Neural cell (in vitro differentiated cells): ENCODE data around the gene TRIM40. TPM values are rescaled to one million over a fixed set of nuclear protein-coding genes. Genes with fewer than 3 reads are reported as not detected.

Experiments
- H2AFZ ChIP-seq: fragments of 200-600, 300-800 bp; sonication (generic), shearing (Covaris generic); 2 replicates; pipeline ENCODE4 v1.6.0; 2014; ENCODE audit warnings: low read depth, mild to moderate bottlenecking, antibody characterized with exemption, low read length, moderate library complexity
- H3F3A ChIP-seq: fragments of 200-600 bp; shearing (Covaris generic); 2 replicates; pipeline ENCODE4 v1.6.1; 2016; ENCODE audit warnings: mild to moderate bottlenecking, moderate library complexity, mixed read lengths, antibody characterized with exemption, low read length; ENCODE audit not compliant: insufficient read depth, poor library complexity, severe bottlenecking
- H3K27ac ChIP-seq: fragments of 200-600, 300-800 bp; sonication (generic), shearing (Covaris generic); 2 replicates; pipeline ENCODE4 v1.5.1; 2014; ENCODE audit warnings: mild to moderate bottlenecking, low read length, moderate library complexity
- H3K27me3 ChIP-seq: fragments of 300-800, 200-600 bp; sonication (generic), shearing (Covaris generic); 2 replicates; pipeline ENCODE4 v1.6.0; 2014; ENCODE audit warnings: mild to moderate bottlenecking, low read depth, low read length, moderate library complexity; ENCODE audit not compliant: insufficient read depth
- H3K36me3 ChIP-seq: fragments of 300-800, 200-600 bp; sonication (generic), shearing (Covaris generic); 2 replicates; pipeline ENCODE4 v1.5.1; 2014; ENCODE audit warnings: mild to moderate bottlenecking, antibody characterized with exemption, low read length, moderate library complexity; ENCODE audit not compliant: insufficient read depth
- H3K4me2 ChIP-seq: fragments of 300-800, 200-600 bp; sonication (generic), shearing (Covaris generic); 2 replicates; pipeline ENCODE4 v1.6.0; 2014; ENCODE audit warnings: mild to moderate bottlenecking, low read length
- H3K4me3 ChIP-seq: fragments of 300-800, 200-600 bp; sonication (generic), shearing (Covaris generic); 2 replicates; pipeline ENCODE4 v1.5.1; 2014; ENCODE audit warnings: mild to moderate bottlenecking, low read length, moderate library complexity
- H3K79me2 ChIP-seq: fragments of 200-600 bp; shearing (Covaris generic); replicated peaks from 2 replicates; pipeline ENCODE4 v1.6.0; 2014; ENCODE audit warnings: mild to moderate bottlenecking, low read length, moderate library complexity; ENCODE audit not compliant: insufficient read depth
- H3K9ac ChIP-seq: fragments of 300-800, 200-600 bp; sonication (generic), shearing (Covaris generic); 2 replicates; pipeline ENCODE4 v1.6.1; 2016; ENCODE audit warnings: mild to moderate bottlenecking, low read length, mixed read lengths
- H3K9me2 ChIP-seq: fragments of 200-600 bp; shearing (Covaris generic); 2 replicates; pipeline ENCODE4 v1.6.1; 2016; ENCODE audit warnings: mild to moderate bottlenecking, low read length, mixed read lengths; ENCODE audit not compliant: insufficient read depth
- H3K9me3 ChIP-seq: fragments of 200-600, 300-800 bp; sonication (generic), shearing (Covaris generic); 2 replicates; pipeline ENCODE4 v1.6.1; 2016; ENCODE audit warnings: mild to moderate bottlenecking, mixed run types, low read length, moderate library complexity, mixed read lengths
- H4K20me1 ChIP-seq: fragments of 200-600 bp; shearing (Covaris generic); 2 replicates; pipeline ENCODE4 v1.6.1; 2016; ENCODE audit warnings: mild to moderate bottlenecking, mixed run types; ENCODE audit not compliant: insufficient read depth
- EP300 ChIP-seq: fragments of 450-650 bp; conservative IDR thresholded peaks from 2 replicates; pipeline ENCODE4 v1.6.1; 2014; ENCODE audit warnings: antibody characterized with exemption, mild to moderate bottlenecking, moderate library complexity; ENCODE audit not compliant: poor library complexity, severe bottlenecking
- EZH2 ChIP-seq: fragments of 200-600, 300-800 bp; shearing (Covaris generic), sonication (generic); IDR thresholded peaks from 2 replicates; pipeline ENCODE4 v1.6.1; 2014; ENCODE audit warnings: antibody characterized with exemption, low read length, borderline replicate concordance, mild to moderate bottlenecking; ENCODE audit not compliant: insufficient read depth, poor library complexity, severe bottlenecking
- MXI1 ChIP-seq: fragments of 450-650 bp; conservative IDR thresholded peaks from 2 replicates; pipeline ENCODE4 v1.6.1; 2014; ENCODE audit warnings: antibody characterized with exemption, mild to moderate bottlenecking; ENCODE audit not compliant: poor library complexity, severe bottlenecking
- POLR2AphosphoS5 ChIP-seq: IDR thresholded peaks from 2 replicates; pipeline ENCODE4 v1.6.1; 2012
- RAD21 ChIP-seq: fragments of 450-650 bp; conservative IDR thresholded peaks from 2 replicates; pipeline ENCODE4 v1.6.1; 2014; ENCODE audit warnings: antibody characterized with exemption, mild to moderate bottlenecking, moderate library complexity
- SMC3 ChIP-seq: fragments of 450-650 bp; conservative IDR thresholded peaks from 2 replicates; pipeline ENCODE4 v1.6.1; 2014; ENCODE audit warnings: antibody characterized with exemption, mild to moderate bottlenecking, moderate library complexity; ENCODE audit not compliant: poor library complexity
- TAF1 ChIP-seq: IDR thresholded peaks from 2 replicates; pipeline ENCODE4 v1.6.1; 2012; ENCODE audit warnings: low read depth
- polyA plus RNA-seq: library from polyadenylated mRNA; depleted of rRNA; stranded (reverse); fragments of >200 nt; gene quantifications from 2 replicates; pipeline ENCODE4 v1.2.3, GENCODE V29; 2014
- TF ChIP-seq, protein P1 (sequence below): fragments of 450-650 bp; IDR thresholded peaks from 2 replicates; pipeline ENCODE4 v1.5.1; 2014; ENCODE audit warnings: antibody characterized with exemption, mild to moderate bottlenecking, moderate library complexity; ENCODE audit not compliant: poor library complexity, severe bottlenecking
- TF ChIP-seq, protein P2 (sequence below): IDR thresholded peaks from 2 replicates; pipeline ENCODE4 v1.6.1; 2012; ENCODE audit warnings: borderline replicate concordance

The TRIM40 gene
- polyA plus RNA-seq, 1 donor from 2014 or later = not detected

DNA sequence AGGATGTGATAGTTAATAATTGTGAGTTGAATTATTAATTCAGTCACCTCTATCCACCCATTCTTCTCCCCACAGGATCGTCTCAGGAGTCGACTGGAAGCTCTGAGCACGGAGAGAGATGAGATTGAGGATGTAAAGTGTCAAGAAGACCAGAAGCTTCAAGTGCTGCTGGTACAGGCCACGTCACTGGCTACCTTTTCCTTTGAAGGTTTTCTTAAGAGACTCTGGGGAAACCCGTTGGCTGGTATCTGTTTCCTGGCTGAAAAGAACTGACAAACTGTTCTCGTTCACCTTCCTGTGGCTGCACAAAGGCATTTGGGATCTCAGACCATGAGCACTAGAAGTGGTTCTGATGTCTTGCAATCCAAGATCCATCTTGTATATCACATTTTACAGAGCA, 31.2 kb downstream of the TRIM40 start:
- Histone ChIP-seq H3K9ac (no peak overlapping the region), H3K4me3 (no peak overlapping the region), H3F3A (no peaks in the 10 kb centered on the region), H3K9me2 (no peaks in the 10 kb centered on the region), H3K79me2 (no peaks in the 10 kb centered on the region), H2AFZ (no peak overlapping the region), H4K20me1 (no peaks in the 10 kb centered on the region), H3K9me3 (no peaks in the 10 kb centered on the region), H3K27ac (no peak overlapping the region), H3K4me2 (no peak overlapping the region), H3K27me3 (peaks cover 21% of the 10 kb centered on the region), H3K36me3 (no peaks in the 10 kb centered on the region)
- TF ChIP-seq, protein P1, sequence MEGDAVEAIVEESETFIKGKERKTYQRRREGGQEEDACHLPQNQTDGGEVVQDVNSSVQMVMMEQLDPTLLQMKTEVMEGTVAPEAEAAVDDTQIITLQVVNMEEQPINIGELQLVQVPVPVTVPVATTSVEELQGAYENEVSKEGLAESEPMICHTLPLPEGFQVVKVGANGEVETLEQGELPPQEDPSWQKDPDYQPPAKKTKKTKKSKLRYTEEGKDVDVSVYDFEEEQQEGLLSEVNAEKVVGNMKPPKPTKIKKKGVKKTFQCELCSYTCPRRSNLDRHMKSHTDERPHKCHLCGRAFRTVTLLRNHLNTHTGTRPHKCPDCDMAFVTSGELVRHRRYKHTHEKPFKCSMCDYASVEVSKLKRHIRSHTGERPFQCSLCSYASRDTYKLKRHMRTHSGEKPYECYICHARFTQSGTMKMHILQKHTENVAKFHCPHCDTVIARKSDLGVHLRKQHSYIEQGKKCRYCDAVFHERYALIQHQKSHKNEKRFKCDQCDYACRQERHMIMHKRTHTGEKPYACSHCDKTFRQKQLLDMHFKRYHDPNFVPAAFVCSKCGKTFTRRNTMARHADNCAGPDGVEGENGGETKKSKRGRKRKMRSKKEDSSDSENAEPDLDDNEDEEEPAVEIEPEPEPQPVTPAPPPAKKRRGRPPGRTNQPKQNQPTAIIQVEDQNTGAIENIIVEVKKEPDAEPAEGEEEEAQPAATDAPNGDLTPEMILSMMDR = no peak
- no peak for TF ChIP-seq POLR2AphosphoS5

DNA sequence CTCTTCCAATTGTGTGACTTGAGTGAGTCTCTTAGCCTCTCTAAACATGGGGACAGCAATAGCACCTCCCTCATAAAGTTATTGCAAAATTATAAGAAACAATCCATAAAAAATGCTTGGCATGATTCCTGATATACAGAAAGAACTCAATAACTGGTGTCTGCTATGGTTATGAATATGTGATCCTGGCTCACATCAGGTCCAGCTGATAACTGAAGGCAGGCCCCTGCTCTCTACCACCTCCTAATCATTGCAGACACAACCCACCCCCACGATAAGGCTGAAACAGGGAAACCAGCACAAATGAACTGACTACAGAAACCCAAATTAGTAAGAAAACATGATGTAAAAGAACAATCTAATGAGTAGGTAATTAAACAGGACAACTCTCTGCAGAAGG, 32.8 kb downstream of the TRIM40 start:
- Histone ChIP-seq H4K20me1 (no peaks in the 10 kb centered on the region), H3K4me2 (no peak overlapping the region), H3K79me2 (no peaks in the 10 kb centered on the region), H3K9ac (no peak overlapping the region), H2AFZ (no peak overlapping the region), H3F3A (no peaks in the 10 kb centered on the region), H3K36me3 (no peaks in the 10 kb centered on the region), H3K4me3 (no peak overlapping the region), H3K9me2 (no peaks in the 10 kb centered on the region), H3K9me3 (no peaks in the 10 kb centered on the region), H3K27ac (no peak overlapping the region), H3K27me3 (peaks cover 32% of the 10 kb centered on the region)
- TF ChIP-seq EZH2 (no peak), EP300 (no peak), RAD21 (no peak), TAF1 (no peak), SMC3 (no peak), MXI1 (no peak), POLR2AphosphoS5 (no peak)
- TF ChIP-seq, protein P1 = no peak
- TF ChIP-seq, protein P2, sequence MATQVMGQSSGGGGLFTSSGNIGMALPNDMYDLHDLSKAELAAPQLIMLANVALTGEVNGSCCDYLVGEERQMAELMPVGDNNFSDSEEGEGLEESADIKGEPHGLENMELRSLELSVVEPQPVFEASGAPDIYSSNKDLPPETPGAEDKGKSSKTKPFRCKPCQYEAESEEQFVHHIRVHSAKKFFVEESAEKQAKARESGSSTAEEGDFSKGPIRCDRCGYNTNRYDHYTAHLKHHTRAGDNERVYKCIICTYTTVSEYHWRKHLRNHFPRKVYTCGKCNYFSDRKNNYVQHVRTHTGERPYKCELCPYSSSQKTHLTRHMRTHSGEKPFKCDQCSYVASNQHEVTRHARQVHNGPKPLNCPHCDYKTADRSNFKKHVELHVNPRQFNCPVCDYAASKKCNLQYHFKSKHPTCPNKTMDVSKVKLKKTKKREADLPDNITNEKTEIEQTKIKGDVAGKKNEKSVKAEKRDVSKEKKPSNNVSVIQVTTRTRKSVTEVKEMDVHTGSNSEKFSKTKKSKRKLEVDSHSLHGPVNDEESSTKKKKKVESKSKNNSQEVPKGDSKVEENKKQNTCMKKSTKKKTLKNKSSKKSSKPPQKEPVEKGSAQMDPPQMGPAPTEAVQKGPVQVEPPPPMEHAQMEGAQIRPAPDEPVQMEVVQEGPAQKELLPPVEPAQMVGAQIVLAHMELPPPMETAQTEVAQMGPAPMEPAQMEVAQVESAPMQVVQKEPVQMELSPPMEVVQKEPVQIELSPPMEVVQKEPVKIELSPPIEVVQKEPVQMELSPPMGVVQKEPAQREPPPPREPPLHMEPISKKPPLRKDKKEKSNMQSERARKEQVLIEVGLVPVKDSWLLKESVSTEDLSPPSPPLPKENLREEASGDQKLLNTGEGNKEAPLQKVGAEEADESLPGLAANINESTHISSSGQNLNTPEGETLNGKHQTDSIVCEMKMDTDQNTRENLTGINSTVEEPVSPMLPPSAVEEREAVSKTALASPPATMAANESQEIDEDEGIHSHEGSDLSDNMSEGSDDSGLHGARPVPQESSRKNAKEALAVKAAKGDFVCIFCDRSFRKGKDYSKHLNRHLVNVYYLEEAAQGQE = no peak
